ENCODE data around the gene KCNC4.

- TF ChIP-seq CTCF (IDR thresholded peaks at IDR 0.05; ENCODE audit: poor library complexity, severe bottlenecking) (no peak), EZH2 (IDR thresholded peaks at IDR 0.05; ENCODE audit: borderline replicate concordance, insufficient read depth, low read length, poor library complexity, severe bottlenecking) (no peak), EP300 (conservative IDR thresholded peaks at IDR 0.05; ENCODE audit: poor library complexity, severe bottlenecking) (no peak), POLR2AphosphoS5 (IDR thresholded peaks at IDR 0.05) (no peak), RAD21 (conservative IDR thresholded peaks at IDR 0.05) (no peak), REST (IDR thresholded peaks at IDR 0.05; ENCODE audit: borderline replicate concordance) (no peak), MXI1 (conservative IDR thresholded peaks at IDR 0.05; ENCODE audit: poor library complexity, severe bottlenecking) (no peak), TAF1 (IDR thresholded peaks at IDR 0.05; ENCODE audit: low read depth) (no peak), SMC3 (conservative IDR thresholded peaks at IDR 0.05; ENCODE audit: poor library complexity) (no peak)
These were observed 4.4 kb upstream of the KCNC4 start for GRCh38 chr1:110205591-110206155.
